Peyer's patch (tissue), 4 donors: ENCODE data around the gene AKNA. TPM values are rescaled to one million over a fixed set of nuclear protein-coding genes. Genes with fewer than 3 reads are reported as not detected.

Experiments
- DNase-seq, 3 donors: peaks; one replicate each; pipeline ENCODE4 v3.0.0-alpha.2; 2017 to 2019
- H3K27ac ChIP-seq, 4 donors: fragments of 200-600 bp; sonication (generic); one replicate each; pipeline ENCODE4 v1.5.1; 2016 to 2019
- H3K27me3 ChIP-seq, 2 donors: fragments of 200-600 bp; sonication (generic); one replicate each; pipeline ENCODE4 v1.5.1; 2019
- H3K36me3 ChIP-seq, 3 donors: fragments of 200-600 bp; sonication (generic); one replicate each; pipeline ENCODE4 v1.5.1; 2016 to 2019
- H3K4me1 ChIP-seq, 4 donors: fragments of 200-600 bp; sonication (generic); one replicate each; pipeline ENCODE4 v1.5.1; 2016 to 2019
- H3K4me3 ChIP-seq, 4 donors: fragments of 200-600 bp; sonication (generic); 1 replicate in 3 of 4; 2 replicates in 1 of 4; pipeline ENCODE4 v1.5.1; 2016 to 2019; ENCODE audit warnings: mild to moderate bottlenecking in 1 of 4
- H3K9me3 ChIP-seq, 4 donors: fragments of 200-600 bp; sonication (generic); one replicate each; pipeline ENCODE4 v1.5.1; 2016 to 2019; ENCODE audit warnings: mild to moderate bottlenecking in 1 of 4
- POLR2A ChIP-seq, 2 donors: fragments of 450-650 bp; IDR thresholded peaks; one replicate each; pipeline ENCODE4 v1.5.1; 2017; ENCODE audit warnings: antibody characterized with exemption in 2 of 2, mild to moderate bottlenecking in 2 of 2, moderate library complexity in 2 of 2
- total RNA-seq, 4 donors: library from RNA; depleted of rRNA; stranded (reverse); fragments of >200 nt; gene quantifications; one replicate each; pipeline ENCODE4 v1.1.0, GENCODE V29; 2016
- TF ChIP-seq, protein P1 (sequence below), 6 experiments: fragments of 450-650 bp in 4 of 6; fragments of 200-600 bp in 2 of 6; sonication (generic) in 1 of 6; IDR thresholded peaks; one replicate each; pipeline ENCODE4 v1.5.1; 2017 to 2019; ENCODE audit warnings: antibody characterized with exemption in 6 of 6, mild to moderate bottlenecking in 3 of 6, moderate library complexity in 1 of 6

The AKNA gene
- total RNA-seq, 4 donors from 2014 or later, result 41.7 to 174 (median 75.0) TPM

DNA sequence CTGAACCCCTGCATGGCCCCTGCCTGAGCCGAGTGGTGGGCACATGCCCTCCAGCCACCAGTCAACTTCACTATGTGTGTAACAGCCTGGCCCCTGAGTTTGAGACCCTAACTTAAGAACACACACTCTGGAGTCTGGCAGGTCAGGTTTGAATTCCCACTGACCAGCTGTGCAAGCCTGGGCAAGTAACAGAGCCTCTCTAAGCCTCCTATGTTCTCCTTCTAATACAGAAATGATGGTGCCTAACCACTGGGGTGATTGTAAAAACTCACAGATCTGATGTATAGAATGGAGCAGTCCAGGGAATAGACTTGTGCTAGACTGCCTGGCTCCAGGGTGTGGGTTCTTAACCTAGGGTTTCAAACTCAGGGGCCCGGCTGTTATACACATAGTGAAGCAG is 16.7 kb upstream of the AKNA start:
- Histone ChIP-seq H3K9me3 (no peaks in the 10 kb centered on the region), H3K36me3 (no peaks in the 10 kb centered on the region), H3K4me3 (no peak overlapping the region), H3K27ac (no peak overlapping the region), H3K27me3 (no peaks in the 10 kb centered on the region), H3K4me1 (peaks cover 0 to 13% (median 2%) of the 10 kb centered on the region in 4 donors)
- DNase-seq, result no peak
- TF ChIP-seq POLR2A (IDR thresholded peaks at IDR 0.05), result no peak
- TF ChIP-seq, protein P1, sequence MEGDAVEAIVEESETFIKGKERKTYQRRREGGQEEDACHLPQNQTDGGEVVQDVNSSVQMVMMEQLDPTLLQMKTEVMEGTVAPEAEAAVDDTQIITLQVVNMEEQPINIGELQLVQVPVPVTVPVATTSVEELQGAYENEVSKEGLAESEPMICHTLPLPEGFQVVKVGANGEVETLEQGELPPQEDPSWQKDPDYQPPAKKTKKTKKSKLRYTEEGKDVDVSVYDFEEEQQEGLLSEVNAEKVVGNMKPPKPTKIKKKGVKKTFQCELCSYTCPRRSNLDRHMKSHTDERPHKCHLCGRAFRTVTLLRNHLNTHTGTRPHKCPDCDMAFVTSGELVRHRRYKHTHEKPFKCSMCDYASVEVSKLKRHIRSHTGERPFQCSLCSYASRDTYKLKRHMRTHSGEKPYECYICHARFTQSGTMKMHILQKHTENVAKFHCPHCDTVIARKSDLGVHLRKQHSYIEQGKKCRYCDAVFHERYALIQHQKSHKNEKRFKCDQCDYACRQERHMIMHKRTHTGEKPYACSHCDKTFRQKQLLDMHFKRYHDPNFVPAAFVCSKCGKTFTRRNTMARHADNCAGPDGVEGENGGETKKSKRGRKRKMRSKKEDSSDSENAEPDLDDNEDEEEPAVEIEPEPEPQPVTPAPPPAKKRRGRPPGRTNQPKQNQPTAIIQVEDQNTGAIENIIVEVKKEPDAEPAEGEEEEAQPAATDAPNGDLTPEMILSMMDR (IDR thresholded peaks at IDR 0.05), result no peak

DNA sequence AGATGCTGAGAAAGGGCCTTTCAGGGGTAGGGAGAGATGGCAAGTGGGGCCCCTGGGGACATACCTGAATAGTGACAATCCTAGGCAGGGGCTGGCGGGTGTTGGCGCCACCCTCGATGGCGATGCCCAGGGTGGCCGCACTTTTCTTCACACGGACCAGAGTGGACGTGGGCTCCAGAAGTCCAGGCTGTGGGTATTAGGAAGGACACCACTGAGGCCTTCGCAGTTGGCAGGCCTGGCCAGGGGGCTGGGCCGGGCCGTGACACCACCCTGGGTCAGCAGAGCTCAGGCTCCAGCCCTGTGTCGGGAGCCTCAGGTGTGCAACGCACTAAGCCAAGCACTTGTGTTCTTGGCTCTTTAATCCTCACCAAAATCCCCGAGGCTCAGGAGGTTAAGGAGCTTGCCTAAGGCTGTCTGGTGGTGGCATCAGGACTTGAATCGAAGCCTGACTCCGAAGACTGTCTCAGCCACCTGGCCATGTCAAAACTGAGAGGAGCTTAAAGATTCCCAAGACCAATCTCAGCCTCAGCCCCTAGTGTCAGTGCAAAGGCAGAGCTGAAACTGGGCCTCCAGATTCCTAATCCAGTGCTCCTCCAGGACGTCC is 15.5 kb upstream of the AKNA start:
- TF ChIP-seq, protein P1 (IDR thresholded peaks at IDR 0.05), result no peak
- no peak for TF ChIP-seq POLR2A (IDR thresholded peaks at IDR 0.05)
- DNase-seq, result no peak
- no peak overlapping the region for H3K27ac ChIP-seq

DNA sequence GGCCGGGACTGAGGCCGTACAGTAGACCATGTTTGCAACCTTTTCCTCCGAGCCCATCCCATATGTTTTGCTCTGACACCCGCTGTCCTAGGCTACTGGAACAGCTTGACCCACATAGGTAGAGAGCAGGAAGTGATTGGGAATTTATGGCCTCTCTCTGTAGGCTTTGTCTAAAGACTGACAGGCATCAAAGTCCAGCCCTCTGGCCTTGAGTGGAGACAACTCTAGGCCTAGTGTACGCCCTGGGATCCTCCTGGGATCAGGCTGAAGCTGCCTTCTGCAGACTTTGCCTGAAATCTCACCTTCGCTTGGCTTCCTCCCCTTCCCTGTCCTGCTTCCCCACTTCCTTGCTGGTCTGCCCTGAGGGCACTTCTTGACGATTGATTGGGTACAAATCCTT is 13.6 kb upstream of the AKNA start:
- Histone ChIP-seq H3K9me3 (no peaks in the 10 kb centered on the region), H3K27me3 (no peaks in the 10 kb centered on the region), H3K4me1 (peaks cover 0 to 30% (median 7%) of the 10 kb centered on the region in 4 donors), H3K36me3 (no peaks in the 10 kb centered on the region), H3K27ac (peak overlapping the region in 2 of 4 donors; percentile 25 to 83), H3K4me3 (no peak overlapping the region)
- no peak for TF ChIP-seq POLR2A (IDR thresholded peaks at IDR 0.05)
- TF ChIP-seq, protein P1 (IDR thresholded peaks at IDR 0.05), result peak in 1 of 6 experiments; percentile 1
- DNase-seq, result peak in 1 of 3 donors; percentile 80

More for the DNA sequence above, 15.5 kb upstream of the AKNA start:
- Histone ChIP-seq H3K9me3 (no peaks in the 10 kb centered on the region), H3K4me1 (peaks cover 0 to 19% (median 2%) of the 10 kb centered on the region in 4 donors), H3K27me3 (no peaks in the 10 kb centered on the region), H3K36me3 (no peaks in the 10 kb centered on the region), H3K4me3 (no peak overlapping the region)

- no peaks in the 10 kb centered on the region for H3K27me3 ChIP-seq
- H3K27ac ChIP-seq, result peak overlapping the region in 2 of 4 donors; percentile 25 to 83
- peaks cover 0 to 30% (median 7%) of the 10 kb centered on the region in 4 donors for H3K4me1 ChIP-seq
- H3K4me3 ChIP-seq, result no peak overlapping the region
- no peaks in the 10 kb centered on the region for H3K36me3 ChIP-seq
- H3K9me3 ChIP-seq, result no peaks in the 10 kb centered on the region
- DNase-seq, result no peak
- no peak for TF ChIP-seq POLR2A (IDR thresholded peaks at IDR 0.05)
- TF ChIP-seq, protein P1 (IDR thresholded peaks at IDR 0.05), result no peak
Observed at GRCh38 chr9:114400772-114401171, 13.0 kb upstream of the AKNA start.

GRCh38 chr9:114400219-114400618 is 12.4 kb upstream of the AKNA start:
- H3K4me3 ChIP-seq, result no peak overlapping the region
- peaks cover 0 to 36% (median 7%) of the 10 kb centered on the region in 4 donors for H3K4me1 ChIP-seq
- H3K36me3 ChIP-seq, result no peaks in the 10 kb centered on the region
- H3K27ac ChIP-seq, result no peak overlapping the region
- no peaks in the 10 kb centered on the region for H3K9me3 ChIP-seq
- TF ChIP-seq, protein P1 (IDR thresholded peaks at IDR 0.05), result no peak
- no peak for TF ChIP-seq POLR2A (IDR thresholded peaks at IDR 0.05)
- H3K27me3 ChIP-seq, result no peaks in the 10 kb centered on the region
- no peak for DNase-seq
